Activated CD8-positive, alpha-beta T cell treated with anti-CD3 and anti-CD28 coated beads for 36 hours (primary cell): Measurements from ENCODE around the gene PRAC1. TPM values are rescaled to one million over a fixed set of nuclear protein-coding genes. Genes with fewer than 3 reads are reported as not detected.

Source experiments
- ATAC-seq: fragments of 200-7000 bp; cut with Tn5 transposase; one replicate; pipeline ENCODE4 v1.10.0; 2021; ENCODE audit warnings: mild to moderate bottlenecking, moderate library complexity
- CTCF ChIA-PET: fragments of 350-600 bp; sonication (Branson Sonifier 250); formaldehyde crosslinking; loops from one replicate; lab custom pipeline; 2021; ENCODE audit warnings: antibody characterized with exemption; lab: Charles Lee
- POLR2A ChIA-PET: fragments of 350-600 bp; sonication (Branson Sonifier 250); formaldehyde crosslinking; loops from one replicate; lab custom pipeline; 2021; ENCODE audit warnings: antibody characterized with exemption; lab: Charles Lee
- DNase-seq: peaks from one replicate; pipeline ENCODE4 v3.0.0-alpha.2; 2020
- H3K27ac Mint-ChIP-seq: one replicate; pipeline ENCODE4 v1.8.0; 2021; ENCODE audit warnings: mild to moderate bottlenecking, mixed read lengths
- H3K27me3 Mint-ChIP-seq: one replicate; pipeline ENCODE4 v1.8.0; 2021; ENCODE audit warnings: mixed read lengths
- H3K36me3 Mint-ChIP-seq: one replicate; pipeline ENCODE4 v1.8.0; 2021; ENCODE audit warnings: low read depth, mixed read lengths
- H3K4me1 Mint-ChIP-seq: one replicate; pipeline ENCODE4 v1.8.0; 2021; ENCODE audit warnings: low read depth, mixed read lengths
- H3K4me3 Mint-ChIP-seq: one replicate; pipeline ENCODE4 v1.8.0; 2021; ENCODE audit warnings: mild to moderate bottlenecking, moderate library complexity, mixed read lengths
- H3K9me3 Mint-ChIP-seq: one replicate; pipeline ENCODE4 v1.8.0; 2021; ENCODE audit warnings: mixed read lengths
- intact Hi-C: fragments of 100-400 bp; cut with micrococcal nuclease; formaldehyde crosslinking; loops from one replicate; pipeline ENCODE4 v1.10.0; 2022
- total RNA-seq, 2 experiments: library from RNA; stranded (reverse); gene quantifications; one replicate each; pipeline ENCODE4 v1.2.3, GENCODE V29; 2021
- TF ChIP-seq, protein P1 (sequence below): fragments of 200-600 bp; IDR thresholded peaks from one replicate; pipeline ENCODE4 v1.8.0; 2022; ENCODE audit warnings: antibody characterized with exemption, mild to moderate bottlenecking

PRAC1 gene
- total RNA-seq, 2 experiments from 2014 or later, result not detected

DNA sequence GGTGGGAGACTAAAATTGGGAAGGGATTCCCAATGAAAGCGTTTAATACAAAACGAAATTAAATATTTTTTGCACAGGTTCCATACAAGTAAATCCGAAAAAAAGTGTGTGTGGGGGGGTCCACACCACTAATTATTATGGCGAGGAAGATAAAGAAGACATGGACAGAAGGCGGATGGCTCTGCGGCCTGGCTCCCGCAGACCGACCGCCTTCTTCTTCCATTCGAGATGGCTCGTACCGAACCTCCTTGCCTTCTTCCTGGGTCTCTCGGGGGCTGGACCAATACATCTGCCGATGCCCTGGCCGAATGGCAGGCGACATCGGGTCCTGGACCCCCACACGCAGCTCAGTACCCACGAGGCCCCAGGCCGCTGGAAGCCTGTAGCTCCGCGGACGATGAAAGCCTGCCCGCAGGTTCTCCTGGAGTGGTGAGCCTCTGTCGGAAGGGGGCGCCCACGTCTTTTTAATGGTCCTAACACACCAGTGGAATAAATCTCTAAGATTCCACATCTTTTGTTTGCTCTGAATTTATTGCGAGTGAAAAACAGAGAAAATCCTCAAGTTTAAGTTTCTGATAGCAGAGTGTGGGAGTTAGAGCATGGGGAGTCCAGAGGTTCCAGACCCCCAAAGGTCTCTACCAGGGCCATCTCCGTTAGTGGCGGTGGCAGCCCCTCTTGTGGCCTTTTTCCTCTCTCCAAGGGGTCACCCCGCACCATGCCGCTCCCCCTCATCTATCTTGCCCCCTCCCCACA lies 2.1 kb upstream of the PRAC1 start:
- peak; percentile 91 for DNase-seq
- Mint-ChIP-seq H3K4me3 (peak overlapping the region; percentile 40), H3K9me3 (no peaks in the 10 kb centered on the region), H3K27ac (no peak overlapping the region), H3K36me3 (no peaks in the 10 kb centered on the region), H3K4me1 (peaks cover 29% of the 10 kb centered on the region), H3K27me3 (peaks cover 88% of the 10 kb centered on the region)
- ChIA-PET POLR2A (interaction anchor here (0.9 kb wide), 1 partner anchor 23 kb away, joined by 3 read pairs; no protein-coding TSS in a partner anchor), CTCF (interaction anchor here (0.6 to 5.0 kb wide), 62 partner anchors 9 to 326 kb away, joined by 3 to 82 read pairs (median 4); partner anchors contain the start of genes HOXB7 and TTLL6)
- TF ChIP-seq, protein P1, sequence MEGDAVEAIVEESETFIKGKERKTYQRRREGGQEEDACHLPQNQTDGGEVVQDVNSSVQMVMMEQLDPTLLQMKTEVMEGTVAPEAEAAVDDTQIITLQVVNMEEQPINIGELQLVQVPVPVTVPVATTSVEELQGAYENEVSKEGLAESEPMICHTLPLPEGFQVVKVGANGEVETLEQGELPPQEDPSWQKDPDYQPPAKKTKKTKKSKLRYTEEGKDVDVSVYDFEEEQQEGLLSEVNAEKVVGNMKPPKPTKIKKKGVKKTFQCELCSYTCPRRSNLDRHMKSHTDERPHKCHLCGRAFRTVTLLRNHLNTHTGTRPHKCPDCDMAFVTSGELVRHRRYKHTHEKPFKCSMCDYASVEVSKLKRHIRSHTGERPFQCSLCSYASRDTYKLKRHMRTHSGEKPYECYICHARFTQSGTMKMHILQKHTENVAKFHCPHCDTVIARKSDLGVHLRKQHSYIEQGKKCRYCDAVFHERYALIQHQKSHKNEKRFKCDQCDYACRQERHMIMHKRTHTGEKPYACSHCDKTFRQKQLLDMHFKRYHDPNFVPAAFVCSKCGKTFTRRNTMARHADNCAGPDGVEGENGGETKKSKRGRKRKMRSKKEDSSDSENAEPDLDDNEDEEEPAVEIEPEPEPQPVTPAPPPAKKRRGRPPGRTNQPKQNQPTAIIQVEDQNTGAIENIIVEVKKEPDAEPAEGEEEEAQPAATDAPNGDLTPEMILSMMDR, result peak; percentile 80
- intact Hi-C loops, result loop anchor here (5.0 to 10.0 kb wide), 2 partner anchors 63 to 110 kb away; partner anchors contain the start of genes HOXB7 and HOXB8
- ATAC-seq, result peak; percentile 70

DNA sequence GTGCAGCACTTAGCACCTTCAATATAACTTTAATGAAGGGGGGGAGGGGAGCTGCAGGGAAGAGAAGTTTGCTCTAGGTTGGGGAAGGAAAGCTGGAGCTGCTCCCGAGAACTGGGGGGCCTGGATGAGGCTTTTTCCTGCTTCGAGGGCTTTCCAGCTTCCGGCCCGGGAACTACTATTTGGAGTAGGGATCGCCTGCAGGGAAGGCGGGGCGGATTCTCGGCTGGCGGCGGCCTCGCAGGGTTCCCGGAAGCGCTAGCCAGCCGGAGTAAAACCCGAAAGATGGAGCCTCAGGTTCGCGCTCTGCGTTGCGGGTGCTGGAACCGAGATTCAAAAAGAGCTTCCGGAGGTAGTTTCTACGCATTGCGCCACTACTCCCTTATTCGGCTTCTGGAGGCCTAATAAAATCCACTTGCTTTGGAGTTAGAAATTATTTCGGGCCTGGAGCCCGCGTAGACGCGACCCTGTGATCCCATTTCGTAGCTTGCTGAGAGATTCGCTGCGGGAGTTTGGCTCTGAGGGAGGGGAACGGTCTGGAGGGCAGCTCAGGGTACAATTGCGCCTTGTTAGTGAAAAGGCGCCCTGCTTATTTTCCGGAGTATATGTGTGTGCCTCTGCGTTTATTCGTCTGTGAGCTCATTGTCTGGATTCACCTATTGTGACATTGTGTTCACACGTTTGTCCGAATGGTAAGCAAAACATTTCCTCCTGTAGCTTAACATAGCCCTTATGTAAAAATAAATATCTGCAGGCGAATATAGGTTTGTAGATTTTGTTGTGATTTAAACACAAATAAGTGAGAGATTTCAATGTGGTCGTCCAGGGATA lies 1.3 kb upstream of the PRAC1 start:
- H3K9me3 Mint-ChIP-seq, result no peaks in the 10 kb centered on the region
- TF ChIP-seq, protein P1, result no peak
- CTCF ChIA-PET, result interaction anchor here (0.6 to 5.0 kb wide), 54 partner anchors 8 to 327 kb away, joined by 3 to 82 read pairs (median 5); partner anchors contain the start of genes HOXB7 and TTLL6
- H3K4me1 Mint-ChIP-seq, result peaks cover 30% of the 10 kb centered on the region
- H3K36me3 Mint-ChIP-seq, result no peaks in the 10 kb centered on the region
- POLR2A ChIA-PET, result interaction anchor here (0.9 kb wide), 2 partner anchors 24 to 329 kb away, joined by 3 read pairs; no protein-coding TSS in a partner anchor
- ATAC-seq (no peak), DNase-seq (peak; percentile 44)
- H3K4me3 Mint-ChIP-seq, result peak overlapping the region; percentile 24
- intact Hi-C loops, result loop anchor here (10.0 kb wide), 1 partner anchor 109 kb away; the partner anchor contains the start of genes HOXB7 and HOXB8
- H3K27ac Mint-ChIP-seq, result no peak overlapping the region
- peaks cover 90% of the 10 kb centered on the region for H3K27me3 Mint-ChIP-seq

DNA sequence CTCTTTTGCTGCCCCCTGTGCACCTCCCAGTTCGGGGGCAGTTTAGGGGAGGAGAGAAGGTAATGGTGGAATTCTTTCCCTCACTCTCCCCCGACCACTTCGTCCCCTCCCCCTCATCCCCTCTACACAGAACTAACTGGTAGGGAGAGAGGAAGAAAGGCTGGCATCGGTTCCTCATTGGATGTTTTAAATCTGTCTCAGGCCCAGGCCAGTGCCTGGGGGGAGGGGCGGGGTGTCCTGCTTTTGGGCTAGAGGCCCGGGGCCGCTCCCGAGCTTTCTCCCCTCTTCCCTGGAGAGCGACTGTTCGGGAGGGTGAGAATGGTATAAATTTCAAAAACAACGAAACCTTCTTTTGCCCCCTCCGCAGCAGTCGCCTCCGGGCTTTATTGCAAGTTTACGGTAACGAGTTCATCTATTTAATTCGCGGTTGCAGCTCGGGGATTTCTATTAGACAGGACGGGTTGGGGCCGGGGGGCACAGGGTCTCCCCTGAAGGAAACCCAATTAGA lies 651 bp upstream of the PRAC1 start, which contains the start of gene PRAC2:
TSS of gene PRAC2 (plus strand) at position 271 of the 508 bp plus-strand sequence. CDS start 1,226 bp downstream, outside the sequence.
- POLR2A ChIA-PET, result interaction anchor here (0.9 kb wide), 1 partner anchor 330 kb away, joined by 3 read pairs; no protein-coding TSS in a partner anchor
- no peaks in the 10 kb centered on the region for H3K36me3 Mint-ChIP-seq
- H3K4me1 Mint-ChIP-seq, result peaks cover 33% of the 10 kb centered on the region
- DNase-seq (no peak), ATAC-seq (no peak)
- CTCF ChIA-PET, result interaction anchor here (0.7 to 5.0 kb wide), 28 partner anchors 7 to 166 kb away, joined by 3 to 82 read pairs (median 11); partner anchors contain the start of gene TTLL6
- H3K4me3 Mint-ChIP-seq, result peak within 1 kb of the TSS; percentile 24
- H3K27ac Mint-ChIP-seq, result no peak within 1 kb of the TSS
- intact Hi-C loops, result loop anchor here (10.0 kb wide), 1 partner anchor 108 kb away; the partner anchor contains the start of genes HOXB7 and HOXB8
- TF ChIP-seq, protein P1, result no peak
- H3K9me3 Mint-ChIP-seq, result no peaks in the 10 kb centered on the region
- peaks cover 92% of the 10 kb centered on the region for H3K27me3 Mint-ChIP-seq

DNA sequence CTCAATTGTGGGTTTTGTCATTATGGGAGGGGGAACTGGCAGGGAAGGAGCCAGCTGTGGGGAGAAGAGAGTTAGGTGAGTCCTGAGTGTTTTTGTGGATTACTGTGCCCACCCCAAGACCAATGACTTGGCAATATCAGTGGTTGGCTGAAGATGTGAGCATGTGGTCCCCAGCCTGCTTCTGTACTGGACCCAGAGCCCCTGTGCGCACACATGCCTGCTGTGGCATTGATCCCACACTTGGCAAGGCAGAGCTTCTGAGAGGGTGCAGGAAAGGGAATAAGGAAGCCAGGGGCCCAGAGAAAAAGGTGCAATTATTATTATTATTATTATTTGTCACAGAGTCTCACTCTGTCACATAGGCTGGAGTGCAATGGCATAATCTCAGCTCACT lies 1.3 kb downstream of the PRAC1 start:
- intact Hi-C loops, result loop anchor here (10.0 kb wide), 1 partner anchor 106 kb away; the partner anchor contains the start of genes HOXB7 and HOXB8
- DNase-seq (no peak), ATAC-seq (no peak)
- Mint-ChIP-seq H3K4me3 (no peak overlapping the region), H3K36me3 (no peaks in the 10 kb centered on the region), H3K27me3 (peaks cover 85% of the 10 kb centered on the region), H3K9me3 (no peaks in the 10 kb centered on the region), H3K27ac (no peak overlapping the region), H3K4me1 (peaks cover 33% of the 10 kb centered on the region)
- ChIA-PET POLR2A (no interaction called here), CTCF (interaction anchor here (0.8 to 4.5 kb wide), 7 partner anchors 8 to 163 kb away, joined by 3 to 19 read pairs (median 4); no protein-coding TSS in a partner anchor)
- TF ChIP-seq, protein P1, result no peak
